ENCODE data around the gene PRSS16. TPM values are rescaled to one million over a fixed set of nuclear protein-coding genes. Genes with fewer than 3 reads are reported as not detected.
A peak's percentile ranks its signal among the peaks of the same experiment; 100 is the strongest.

PRSS16 gene
- total and polyA plus RNA-seq, 9 of the 15 experiments (the other 6 are each of a cell fraction or from before 2014, with no cell fraction given) = 4.5 to 21.3 (median 12.1) TPM

DNA sequence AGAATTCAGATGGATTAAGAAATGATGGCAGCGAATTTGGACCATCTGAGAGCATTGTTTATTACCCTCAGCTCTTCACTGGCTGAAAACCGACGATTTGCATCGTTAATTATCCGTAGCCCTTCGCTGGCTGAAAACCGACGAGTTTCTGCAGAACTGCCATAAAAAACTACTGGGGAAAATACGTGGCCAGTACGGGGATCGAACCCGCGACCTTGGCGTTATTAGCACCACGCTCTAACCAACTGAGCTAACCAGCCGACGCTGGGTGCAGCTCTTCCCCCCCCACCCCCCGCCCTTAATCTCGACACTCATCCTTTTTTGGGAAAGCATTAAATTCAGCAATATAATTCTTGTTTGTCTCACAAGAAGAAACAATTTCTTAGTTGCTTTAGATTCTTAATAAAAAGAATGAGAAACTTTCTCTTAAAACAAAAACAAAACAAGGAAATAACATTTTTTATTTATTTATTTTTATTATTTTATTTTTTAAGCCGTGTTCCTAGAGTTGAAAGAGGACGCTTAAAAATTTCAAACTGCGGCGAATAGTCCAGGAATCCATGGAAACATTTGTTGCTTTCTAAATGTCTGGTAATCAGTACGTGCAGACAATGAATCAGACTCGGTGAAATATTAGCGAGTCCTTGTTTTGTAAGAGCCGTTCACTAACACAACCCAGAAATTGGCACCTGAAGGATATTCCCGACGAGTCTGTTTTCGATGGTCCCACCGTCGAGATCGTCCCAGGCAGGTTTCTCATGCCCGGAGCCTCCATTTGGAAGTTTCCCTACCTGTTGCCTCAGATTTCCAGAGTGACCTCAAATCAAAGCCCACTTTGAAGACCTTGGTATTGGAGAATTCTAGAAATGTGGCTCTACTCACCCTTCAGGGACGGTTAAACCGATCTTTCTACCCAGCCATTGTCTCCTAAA, 27.8 kb downstream of the PRSS16 start (continued):
- TF ChIP-seq ZNF512 (tag; IDR thresholded peaks at IDR 0.05) (peak; percentile 42; the same call in 1 of the 2 replicates), NFXL1 (CRISPR knock-in tag; IDR thresholded peaks at IDR 0.05) (no peak), ZSCAN29 (IDR thresholded peaks at IDR 0.05) (0 out of 2 replicates have a peak, but pooled peaks have one; percentile 24), OTX1 (CRISPR knock-in tag; IDR thresholded peaks at IDR 0.05) (no peak), TEAD4 (IDR thresholded peaks at IDR 0.05; ENCODE audit: low read length) (peak; percentile 54; the same call in 1 of the 2 replicates), TEAD4 (CRISPR knock-in tag; IDR thresholded peaks at IDR 0.05; ENCODE audit: borderline replicate concordance) (no peak), ZNF766 (CRISPR knock-in tag; conservative IDR thresholded peaks at IDR 0.05) (peak; percentile 76), TBP (optimal IDR thresholded peaks at IDR 0.05; ENCODE audit: low read depth, low read length) (peak; percentile 97), MAFG (tag; conservative IDR thresholded peaks at IDR 0.05) (0 out of 2 replicates have a peak, but pooled peaks have one; percentile 19), AFF1 (IDR thresholded peaks at IDR 0.05; ENCODE audit: low read depth in 1 of 2, partially characterized antibody in 2 of 2) (peak in 1 of 2 experiments; percentile 44), HDAC2 (IDR thresholded peaks at IDR 0.05) (peak; percentile 40; the same call in 1 of the 2 replicates), RFX7 (CRISPR knock-in tag; IDR thresholded peaks at IDR 0.05) (no peak), POLR2H (tag; IDR thresholded peaks at IDR 0.05; ENCODE audit: low read depth) (peak; percentile 92), ZNF507 (tag; conservative IDR thresholded peaks at IDR 0.05) (no peak), E2F4 (CRISPR knock-in tag; IDR thresholded peaks at IDR 0.05; ENCODE audit: low read depth) (no peak), KLF6 (CRISPR knock-in tag; IDR thresholded peaks at IDR 0.05; ENCODE audit: borderline replicate concordance) (no peak), CXXC5 (CRISPR knock-in tag; IDR thresholded peaks at IDR 0.05) (peak; percentile 65), CTBP1 (IDR thresholded peaks at IDR 0.05; ENCODE audit: borderline replicate concordance) (peak; percentile 61; the same call in 1 of the 2 replicates), ZBTB7A (IDR thresholded peaks at IDR 0.05; ENCODE audit: borderline replicate concordance, control insufficient read depth, low read depth, low read length) (peak; percentile 68; the same call in 1 of the 2 replicates), ATF7 (IDR thresholded peaks at IDR 0.05) (peak; percentile 37; the same call in 1 of the 2 replicates), ARID2 (IDR thresholded peaks at IDR 0.05) (no peak), POLR3A (IDR thresholded peaks at IDR 0.05; ENCODE audit: borderline replicate concordance, extremely low read depth, insufficient read depth, insufficient read length) (peak; percentile 76)

Data from K562 (cell line).